GM12878 (cell line): ENCODE data around the gene TMEM150A. TPM values are rescaled to one million over a fixed set of nuclear protein-coding genes. Genes with fewer than 3 reads are reported as not detected.
A peak's percentile ranks its signal among the peaks of the same experiment; 100 is the strongest.

Source experiments
- BCL11A ChIP-seq: IDR thresholded peaks from 2 replicates; pipeline ENCODE4 v1.6.1; 2011; ENCODE audit warnings: low read depth, low read length
- BRCA1 ChIP-seq: IDR thresholded peaks from 2 replicates; pipeline ENCODE4 v1.6.1; 2011; ENCODE audit warnings: low read depth, low read length, improper control_type of control experiment
- CBX3 ChIP-seq: fragments of 200-600 bp; sonication (generic); IDR thresholded peaks from 2 replicates; pipeline ENCODE4 v1.6.1; 2016; ENCODE audit warnings: low read depth, borderline replicate concordance
- CHD4 ChIP-seq: fragments of 200-600 bp; sonication (generic); IDR thresholded peaks from 2 replicates; pipeline ENCODE4 v1.6.1; 2016; ENCODE audit warnings: mild to moderate bottlenecking
- E4F1 ChIP-seq: fragments of 450-650 bp; IDR thresholded peaks from 2 replicates; pipeline ENCODE4 v1.6.1; 2018; ENCODE audit warnings: borderline replicate concordance, mild to moderate bottlenecking; ENCODE audit not compliant: partially characterized antibody
- EED ChIP-seq: sonication (generic); IDR thresholded peaks from 2 replicates; pipeline ENCODE4 v1.6.1; 2016; ENCODE audit warnings: antibody characterized with exemption, low read depth
- IRF3 ChIP-seq: fragments of 450-650 bp; IDR thresholded peaks from 2 replicates; pipeline ENCODE4 v1.6.1; 2014; ENCODE audit warnings: mild to moderate bottlenecking
- MXI1 ChIP-seq: fragments of 150-350 bp; IDR thresholded peaks from 2 replicates; pipeline ENCODE4 v1.6.1; 2011; ENCODE audit warnings: low read depth, mild to moderate bottlenecking, inconsistent platforms, low read length, improper control_type of control experiment
- MYB ChIP-seq: fragments of 150-350 bp; IDR thresholded peaks from 2 replicates; pipeline ENCODE4 v1.6.1; 2014; ENCODE audit warnings: mild to moderate bottlenecking, low read depth, low read length, borderline replicate concordance
- NBN ChIP-seq: fragments of 450-650 bp; IDR thresholded peaks from 2 replicates; pipeline ENCODE4 v1.6.1; 2016
- NFIC ChIP-seq: IDR thresholded peaks from 2 replicates; pipeline ENCODE4 v1.6.1; 2012; ENCODE audit warnings: low read depth, mild to moderate bottlenecking, inconsistent platforms, low read length, moderate library complexity
- NFXL1 ChIP-seq: fragments of 450-650 bp; IDR thresholded peaks from 2 replicates; pipeline ENCODE4 v1.6.1; 2017; ENCODE audit warnings: antibody characterized with exemption, mild to moderate bottlenecking, borderline replicate concordance
- NFYB ChIP-seq: IDR thresholded peaks from 2 replicates; pipeline ENCODE4 v1.6.1; 2011; ENCODE audit warnings: low read depth, mild to moderate bottlenecking, low read length, improper control_type of control experiment, moderate library complexity; ENCODE audit not compliant: insufficient read depth
- NKRF ChIP-seq: fragments of 450-650 bp; conservative IDR thresholded peaks from 2 replicates; pipeline ENCODE4 v1.6.1; 2017; ENCODE audit warnings: mild to moderate bottlenecking, moderate library complexity
- PKNOX1 ChIP-seq: fragments of 450-650 bp; IDR thresholded peaks from 2 replicates; pipeline ENCODE4 v1.6.1; 2016; ENCODE audit warnings: mild to moderate bottlenecking
- RB1 ChIP-seq: fragments of 450-650 bp; formaldehyde crosslinking; IDR thresholded peaks from 2 replicates; pipeline ENCODE4 v1.6.1; 2017; ENCODE audit warnings: mild to moderate bottlenecking, borderline replicate concordance
- RELA ChIP-seq: fragments of 450-650 bp; IDR thresholded peaks from 2 replicates; pipeline ENCODE4 v1.8.0; 2014; ENCODE audit warnings: borderline replicate concordance; ENCODE audit not compliant: partially characterized antibody
- SKIL ChIP-seq: fragments of 450-650 bp; IDR thresholded peaks from 2 replicates; pipeline ENCODE4 v1.6.1; 2017; ENCODE audit warnings: mild to moderate bottlenecking, low read depth, inconsistent platforms; ENCODE audit not compliant: poor library complexity, severe bottlenecking
- SREBF2 ChIP-seq: IDR thresholded peaks from 2 replicates; pipeline ENCODE4 v1.6.1; 2012; ENCODE audit warnings: mild to moderate bottlenecking, low read length
- SUZ12 ChIP-seq: fragments of 200-600 bp; sonication (generic); IDR thresholded peaks from one replicate; pipeline ENCODE4 v1.6.1; 2018; ENCODE audit warnings: antibody characterized with exemption, mild to moderate bottlenecking; ENCODE audit not compliant: unreplicated experiment
- polyA plus RNA-seq, 11 experiments: library from polyadenylated mRNA; depleted of rRNA in 4 of 11; unstranded in 6 of 11; stranded (reverse) in 5 of 11; fragments of >200 nt; fragmentation: Nextera tagmentation in 4 of 11; fragmentation: Illumina TruSeq in 1 of 11; extraction: Ambion mirVana in 4 of 11; extraction: Trizol in 1 of 11; gene quantifications; 1 replicate in 1 of 11; 2 replicates in 10 of 11; pipeline versions ENCODE4 v1.2.1 to v1.2.3, GENCODE V29; 2011 to 2016; ENCODE audit warnings: inconsistent platforms in 2 of 11, missing spikeins in 2 of 11, low read depth in 1 of 11
- total RNA-seq, 4 experiments: library from RNA; depleted of rRNA in 3 of 4; stranded (reverse); fragments of >200 nt in 3 of 4; fragmentation: Illumina TruSeq in 1 of 4; extraction: Trizol in 1 of 4; gene quantifications; 2 replicates each; pipeline versions ENCODE4 v1.2.1 to v1.2.3, GENCODE V29; 2013 to 2021

The TMEM150A gene
- total and polyA plus RNA-seq, 10 of the 15 experiments (the other 5 are each of a cell fraction or from before 2014, with no cell fraction given): 0.45 to 4.4 (median 2.6) TPM

GRCh38 chr2:85561280-85562212 lies 41.0 kb downstream of the TMEM150A start, which contains the start of gene GGCX (continued):
- no peak for TF ChIP-seq NKRF
- 0 out of 2 replicates have a peak, but pooled peaks have one; percentile 78 for TF ChIP-seq NBN
- peak; percentile 16; the same call in 1 of the 2 replicates for TF ChIP-seq EED
- no peak for TF ChIP-seq BRCA1
- TF ChIP-seq PKNOX1: peak; percentile 31; the same call in 1 of the 2 replicates
- peak; percentile 72; the same call in 1 of the 2 replicates for TF ChIP-seq RB1
- TF ChIP-seq SREBF2: no peak
- TF ChIP-seq NFIC: no peak
- TF ChIP-seq CBX3: no peak
- peak; percentile 65; the same call in 1 of the 2 replicates for TF ChIP-seq MXI1
- no peak for TF ChIP-seq IRF3
- TF ChIP-seq NFYB: no peak
- TF ChIP-seq CHD4: no peak
- no peak for TF ChIP-seq MYB
- no peak for TF ChIP-seq BCL11A
- peak; percentile 87; the same call in 1 of the 2 replicates for TF ChIP-seq NFXL1
- TF ChIP-seq SUZ12: no peak
- peak; percentile 55 for TF ChIP-seq RELA
- TF ChIP-seq SKIL: peak; percentile 56
- TF ChIP-seq E4F1: peak; percentile 99
